ENCODE data around the gene WWTR1. TPM values are rescaled to one million over a fixed set of nuclear protein-coding genes. Genes with fewer than 3 reads are reported as not detected.

WWTR1 gene
- total RNA-seq, 1 experiment from 2014 or later, result 24.4 TPM

DNA sequence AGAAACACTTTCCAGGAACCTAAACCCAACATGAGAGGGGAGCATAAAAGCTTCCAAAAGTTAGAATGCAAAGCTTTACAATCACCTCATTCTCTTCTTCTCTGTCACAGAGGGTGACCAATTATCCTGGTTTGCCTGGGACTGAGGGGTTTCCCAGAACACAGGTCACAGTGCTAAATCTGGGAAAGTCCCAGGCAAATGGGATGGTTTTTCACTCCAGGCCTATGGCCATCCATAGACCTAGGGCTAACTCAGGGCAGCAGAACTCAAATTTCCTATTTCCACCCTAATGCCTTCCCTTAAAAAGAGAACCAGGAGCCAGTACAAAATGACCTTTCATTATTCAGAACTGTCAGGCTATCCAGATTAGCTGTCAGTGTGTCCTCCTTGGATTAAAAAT, 106.3 kb downstream of the WWTR1 start:
- TF ChIP-seq, protein P1, sequence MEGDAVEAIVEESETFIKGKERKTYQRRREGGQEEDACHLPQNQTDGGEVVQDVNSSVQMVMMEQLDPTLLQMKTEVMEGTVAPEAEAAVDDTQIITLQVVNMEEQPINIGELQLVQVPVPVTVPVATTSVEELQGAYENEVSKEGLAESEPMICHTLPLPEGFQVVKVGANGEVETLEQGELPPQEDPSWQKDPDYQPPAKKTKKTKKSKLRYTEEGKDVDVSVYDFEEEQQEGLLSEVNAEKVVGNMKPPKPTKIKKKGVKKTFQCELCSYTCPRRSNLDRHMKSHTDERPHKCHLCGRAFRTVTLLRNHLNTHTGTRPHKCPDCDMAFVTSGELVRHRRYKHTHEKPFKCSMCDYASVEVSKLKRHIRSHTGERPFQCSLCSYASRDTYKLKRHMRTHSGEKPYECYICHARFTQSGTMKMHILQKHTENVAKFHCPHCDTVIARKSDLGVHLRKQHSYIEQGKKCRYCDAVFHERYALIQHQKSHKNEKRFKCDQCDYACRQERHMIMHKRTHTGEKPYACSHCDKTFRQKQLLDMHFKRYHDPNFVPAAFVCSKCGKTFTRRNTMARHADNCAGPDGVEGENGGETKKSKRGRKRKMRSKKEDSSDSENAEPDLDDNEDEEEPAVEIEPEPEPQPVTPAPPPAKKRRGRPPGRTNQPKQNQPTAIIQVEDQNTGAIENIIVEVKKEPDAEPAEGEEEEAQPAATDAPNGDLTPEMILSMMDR (conservative IDR thresholded peaks at IDR 0.05), result no peak
- no peak overlapping the region for H3K9ac ChIP-seq (ENCODE audit: extremely low read depth, insufficient read length, low read length)
- H3K23ac ChIP-seq (ENCODE audit: insufficient read length, low read depth, low read length), result no peak overlapping the region
- H2BK5ac ChIP-seq (ENCODE audit: insufficient read length, low read length), result no peak overlapping the region
- H4K8ac ChIP-seq (replicated peaks; ENCODE audit: insufficient read length, low read depth, low read length), result no peak overlapping the region
- no peaks in the 10 kb centered on the region for H3K9me3 ChIP-seq (ENCODE audit: control insufficient read depth, low read depth, low read length)
- no peak overlapping the region for H4K5ac ChIP-seq (ENCODE audit: insufficient read length, low read depth, low read length)
- no peaks in the 10 kb centered on the region for H3K79me2 ChIP-seq (ENCODE audit: insufficient read depth, low read length)
- no peak overlapping the region for H3T11ph ChIP-seq (ENCODE audit: low read length)
- H3K18ac ChIP-seq (ENCODE audit: insufficient read length, low read depth, low read length), result no peak overlapping the region
- no peaks in the 10 kb centered on the region for H4K20me1 ChIP-seq (ENCODE audit: control insufficient read depth, insufficient read depth, insufficient read length)
- no peaks in the 10 kb centered on the region for H3K23me2 ChIP-seq (ENCODE audit: insufficient read length, low read depth, low read length, poor library complexity, severe bottlenecking)
- H2BK15ac ChIP-seq (ENCODE audit: low read depth, low read length), result no peak overlapping the region
- H2AFZ ChIP-seq (ENCODE audit: low read length), result no peak overlapping the region
- Mint-ChIP-seq H3K27me3 (ENCODE audit: low read depth) (no peaks in the 10 kb centered on the region), H3K9me3 (no peaks in the 10 kb centered on the region), H3K4me1 (peaks cover 36 to 42% of the 10 kb centered on the region in 2 experiments), H3K4me3 (no peak overlapping the region), H3K36me3 (ENCODE audit: insufficient read depth in 1 of 3, low read depth in 3 of 3) (peaks cover 0 to 4% (median 0%) of the 10 kb centered on the region in 3 experiments; a peak in 1 of 7 replicates), H3K27ac (peak overlapping the region in 1 of 3 experiments; percentile 66; a peak in 1 of 7 replicates)
- no peak overlapping the region for H2BK20ac ChIP-seq (ENCODE audit: low read depth, low read length, poor library complexity, severe bottlenecking)
- no peak overlapping the region for H2BK120ac ChIP-seq (ENCODE audit: low read depth, low read length, poor library complexity, severe bottlenecking)
- H3K4ac ChIP-seq (ENCODE audit: low read depth, low read length), result no peak overlapping the region
- H3K4me1 ChIP-seq (ENCODE audit: insufficient read depth, low read length), result no peaks in the 10 kb centered on the region; the same call in 1 of the 2 replicates
- no peak overlapping the region for H3K4me2 ChIP-seq (ENCODE audit: insufficient read depth, insufficient read length, low read length)
- no peaks in the 10 kb centered on the region for H3K27me3 ChIP-seq (ENCODE audit: insufficient read depth, low read length)
- no peak overlapping the region for H3K14ac ChIP-seq (ENCODE audit: insufficient read depth, low read length)
- no peak overlapping the region for H2BK12ac ChIP-seq (ENCODE audit: insufficient read length, low read depth, low read length)
- no peak overlapping the region for H3K56ac ChIP-seq (ENCODE audit: insufficient read length, low read depth, low read length)
- H2AK5ac ChIP-seq (ENCODE audit: insufficient read length, low read length), result no peak overlapping the region
- no peak overlapping the region for H4K91ac ChIP-seq (ENCODE audit: insufficient read length, low read depth, low read length)
- no peak for DNase-seq
- H3K27ac ChIP-seq (ENCODE audit: insufficient read length, low read depth, low read length), result no peak overlapping the region
- H3K79me1 ChIP-seq (ENCODE audit: insufficient read depth, low read depth, low read length, poor library complexity, severe bottlenecking), result peaks cover 6% of the 10 kb centered on the region
